Hepatocyte (in vitro differentiated cells): ENCODE results near the gene LSG1. TPM values are rescaled to one million over a fixed set of nuclear protein-coding genes. Genes with fewer than 3 reads are reported as not detected.
"Not testable (repeated sequence)": the region's sequence is repeated elsewhere in the genome, so short reads cannot be mapped to it uniquely, and the experiment has no call there.

Experiments used
- DNase-seq: peaks from one replicate; pipeline ENCODE4 v3.0.0-alpha.2; 2016; ENCODE audit warnings: low spot score
- H2AFZ ChIP-seq: fragments of 200-600 bp; sonication (generic); 2 replicates; pipeline ENCODE4 v1.6.0; 2016; ENCODE audit warnings: antibody characterized with exemption, mild to moderate bottlenecking
- H3K27ac ChIP-seq: fragments of 200-600 bp; sonication (generic); 2 replicates; pipeline ENCODE4 v1.5.1; 2016; ENCODE audit warnings: mild to moderate bottlenecking
- H3K27me3 ChIP-seq: fragments of 200-600 bp; sonication (generic); 2 replicates; pipeline ENCODE4 v1.6.1; 2016
- H3K36me3 ChIP-seq: fragments of 200-600 bp; sonication (generic); replicated peaks from 2 replicates; pipeline ENCODE4 v1.5.1; 2016; ENCODE audit warnings: low read depth; ENCODE audit not compliant: insufficient read depth
- H3K4me1 ChIP-seq: fragments of 200-600 bp; sonication (generic); 2 replicates; pipeline ENCODE4 v1.5.1; 2016; ENCODE audit warnings: mild to moderate bottlenecking, moderate library complexity; ENCODE audit not compliant: insufficient read depth
- H3K4me2 ChIP-seq: fragments of 200-600 bp; sonication (generic); 2 replicates; pipeline ENCODE4 v1.6.0; 2016
- H3K4me3 ChIP-seq: fragments of 200-600 bp; sonication (generic); 2 replicates; pipeline ENCODE4 v1.5.1; 2016; ENCODE audit warnings: mild to moderate bottlenecking
- H3K79me2 ChIP-seq: fragments of 200-600 bp; sonication (generic); 2 replicates; pipeline ENCODE4 v1.6.0; 2017; ENCODE audit warnings: mild to moderate bottlenecking
- H3K9me2 ChIP-seq: fragments of 200-600 bp; sonication (generic); replicated peaks from 2 replicates; pipeline ENCODE4 v1.6.0; 2017; ENCODE audit warnings: mild to moderate bottlenecking; ENCODE audit not compliant: insufficient read depth
- H3K9me3 ChIP-seq: fragments of 200-600 bp; sonication (generic); 2 replicates; pipeline ENCODE4 v1.5.1; 2016; ENCODE audit warnings: low read depth, mild to moderate bottlenecking
- H4K20me1 ChIP-seq: fragments of 200-600 bp; sonication (generic); 2 replicates; pipeline ENCODE4 v1.6.0; 2016; ENCODE audit warnings: mild to moderate bottlenecking; ENCODE audit not compliant: insufficient read depth, poor library complexity, severe bottlenecking
- EZH2 ChIP-seq: fragments of 200-600 bp; sonication (generic); IDR thresholded peaks from 2 replicates; pipeline ENCODE4 v1.6.1; 2016; ENCODE audit warnings: antibody characterized with exemption, mild to moderate bottlenecking, borderline replicate concordance
- EZH2phosphoT487 ChIP-seq: fragments of 200-600 bp; sonication (generic); IDR thresholded peaks from one replicate; pipeline ENCODE4 v1.6.1; 2018; ENCODE audit warnings: antibody characterized with exemption, mild to moderate bottlenecking, low read depth, moderate library complexity; ENCODE audit not compliant: unreplicated experiment, severe bottlenecking
- WGBS: methylation state at CpG from one replicate; pipeline ENCODE4 v1.1.6; 2016; ENCODE audit warnings: low lambda C conversion rate; ENCODE audit errors: missing lambda C conversion rate; 5-methylcytosine and 5-hydroxymethylcytosine counted together
- polyA plus RNA-seq: library from polyadenylated mRNA; unstranded; fragments of >200 nt; fragmentation: Nextera tagmentation; extraction: Ambion mirVana; gene quantifications from 2 replicates; pipeline ENCODE4 v1.2.1, GENCODE V29; 2016
- total RNA-seq: library from RNA; depleted of rRNA; stranded (reverse); fragments of >200 nt; gene quantifications from 2 replicates; pipeline ENCODE4 v1.2.3, GENCODE V29; 2014
- TF ChIP-seq, protein P1 (sequence below): fragments of 200-600 bp; sonication (generic); IDR thresholded peaks from 2 replicates; pipeline ENCODE4 v1.5.1; 2016; ENCODE audit warnings: antibody characterized with exemption, mild to moderate bottlenecking; ENCODE audit not compliant: poor library complexity

LSG1 gene
- total and polyA plus RNA-seq, 2 experiments from 2014 or later: 27.0 to 29.5 TPM

GRCh38 chr3:194631696-194632095, 40.3 kb downstream of the LSG1 start:
- Histone ChIP-seq H3K4me3 (no peak overlapping the region), H3K9me3 (no peaks in the 10 kb centered on the region), H3K79me2 (peaks cover 3% of the 10 kb centered on the region), H3K9me2 (no peaks in the 10 kb centered on the region), H3K27me3 (no peaks in the 10 kb centered on the region), H3K27ac (no peak overlapping the region), H2AFZ (no peak overlapping the region), H3K4me1 (no peaks in the 10 kb centered on the region), H3K36me3 (no peaks in the 10 kb centered on the region), H3K4me2 (no peak overlapping the region), H4K20me1 (no peaks in the 10 kb centered on the region)
- WGBS: 94% methylated on average over 4 of the region's 4 CpGs
- no peak for DNase-seq
- no peak for TF ChIP-seq EZH2
- no peak for TF ChIP-seq EZH2phosphoT487
- TF ChIP-seq, protein P1, sequence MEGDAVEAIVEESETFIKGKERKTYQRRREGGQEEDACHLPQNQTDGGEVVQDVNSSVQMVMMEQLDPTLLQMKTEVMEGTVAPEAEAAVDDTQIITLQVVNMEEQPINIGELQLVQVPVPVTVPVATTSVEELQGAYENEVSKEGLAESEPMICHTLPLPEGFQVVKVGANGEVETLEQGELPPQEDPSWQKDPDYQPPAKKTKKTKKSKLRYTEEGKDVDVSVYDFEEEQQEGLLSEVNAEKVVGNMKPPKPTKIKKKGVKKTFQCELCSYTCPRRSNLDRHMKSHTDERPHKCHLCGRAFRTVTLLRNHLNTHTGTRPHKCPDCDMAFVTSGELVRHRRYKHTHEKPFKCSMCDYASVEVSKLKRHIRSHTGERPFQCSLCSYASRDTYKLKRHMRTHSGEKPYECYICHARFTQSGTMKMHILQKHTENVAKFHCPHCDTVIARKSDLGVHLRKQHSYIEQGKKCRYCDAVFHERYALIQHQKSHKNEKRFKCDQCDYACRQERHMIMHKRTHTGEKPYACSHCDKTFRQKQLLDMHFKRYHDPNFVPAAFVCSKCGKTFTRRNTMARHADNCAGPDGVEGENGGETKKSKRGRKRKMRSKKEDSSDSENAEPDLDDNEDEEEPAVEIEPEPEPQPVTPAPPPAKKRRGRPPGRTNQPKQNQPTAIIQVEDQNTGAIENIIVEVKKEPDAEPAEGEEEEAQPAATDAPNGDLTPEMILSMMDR: no peak

DNA sequence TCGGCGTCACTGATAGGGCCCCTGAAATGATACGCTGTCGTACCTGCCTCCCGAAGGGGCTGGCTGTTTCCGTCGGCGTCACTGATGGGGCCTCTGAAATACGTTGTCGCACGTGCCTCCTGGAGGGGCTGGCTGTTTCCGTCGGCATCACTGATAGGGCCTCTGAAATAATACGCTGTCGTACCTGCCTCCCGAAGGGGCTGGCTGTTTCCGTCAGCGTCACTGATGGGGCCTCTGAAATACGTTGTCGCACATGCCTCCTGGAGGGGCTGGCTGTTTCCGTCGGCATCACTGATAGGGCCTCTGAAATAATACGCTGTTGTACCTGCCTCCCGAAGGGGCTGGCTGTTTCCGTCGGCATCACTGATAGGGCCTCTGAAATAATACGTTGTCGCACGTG, 41.3 kb downstream of the LSG1 start:
- H3K4me3 ChIP-seq, H3K9me2 ChIP-seq: not testable (repeated sequence)
- WGBS: 98% methylated on average over 21 of the region's 29 CpGs

DNA sequence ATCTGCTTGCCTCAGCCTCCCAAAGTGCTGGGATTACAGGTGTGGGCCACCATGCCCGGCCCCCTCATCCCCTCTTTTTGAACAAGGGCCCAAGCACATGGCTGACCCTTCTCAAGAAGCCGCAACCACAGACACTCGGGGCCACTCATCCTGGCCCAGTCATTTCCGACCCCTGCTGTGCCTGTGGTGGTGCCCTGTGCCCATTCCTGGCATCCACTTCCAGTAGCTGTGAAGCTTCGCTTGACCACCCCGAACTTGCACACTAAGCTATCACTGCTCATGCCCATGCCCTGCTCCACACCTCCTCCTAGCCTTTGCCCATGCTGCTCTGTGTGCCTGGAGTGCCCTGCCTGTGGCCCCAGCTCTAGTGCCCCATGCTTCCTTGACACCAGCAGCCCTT, 47.0 kb downstream of the LSG1 start:
- WGBS: 99% methylated on average over 6 of the region's 6 CpGs

More for the DNA sequence above, 41.3 kb downstream of the LSG1 start:
- H3K4me2 ChIP-seq, H3K4me1 ChIP-seq, H3K79me2 ChIP-seq, H3K27ac ChIP-seq, DNase-seq, H3K27me3 ChIP-seq, H4K20me1 ChIP-seq, H3K9me3 ChIP-seq, H2AFZ ChIP-seq, H3K36me3 ChIP-seq: not testable (repeated sequence)

GRCh38 chr3:194623449-194624290, 48.3 kb downstream of the LSG1 start:
- no peak overlapping the region for H2AFZ ChIP-seq
- no peaks in the 10 kb centered on the region for H3K27me3 ChIP-seq
- no peak for DNase-seq
- H3K36me3 ChIP-seq: no peaks in the 10 kb centered on the region
- H3K4me1 ChIP-seq: no peaks in the 10 kb centered on the region
- H3K27ac ChIP-seq: no peak overlapping the region
- TF ChIP-seq, protein P1: no peak
- TF ChIP-seq EZH2phosphoT487: no peak
- H3K79me2 ChIP-seq: no peaks in the 10 kb centered on the region
- no peak overlapping the region for H3K4me2 ChIP-seq
- H4K20me1 ChIP-seq: no peaks in the 10 kb centered on the region
- no peak overlapping the region for H3K4me3 ChIP-seq
- H3K9me3 ChIP-seq: no peaks in the 10 kb centered on the region
- 91% methylated on average over 24 of the region's 25 CpGs for WGBS
- H3K9me2 ChIP-seq: no peaks in the 10 kb centered on the region

More for the DNA sequence above, 47.0 kb downstream of the LSG1 start:
- TF ChIP-seq, protein P1: no peak
- TF ChIP-seq EZH2: no peak
- no peak for TF ChIP-seq EZH2phosphoT487
- H3K79me2 ChIP-seq: no peaks in the 10 kb centered on the region
- H2AFZ ChIP-seq: no peak overlapping the region
- H3K4me3 ChIP-seq: no peak overlapping the region
- H3K4me2 ChIP-seq: no peak overlapping the region
- no peaks in the 10 kb centered on the region for H3K9me3 ChIP-seq
- H3K36me3 ChIP-seq: no peaks in the 10 kb centered on the region
- no peaks in the 10 kb centered on the region for H3K4me1 ChIP-seq
- DNase-seq: no peak
- H3K27ac ChIP-seq: no peak overlapping the region
- H3K9me2 ChIP-seq: no peaks in the 10 kb centered on the region
- H3K27me3 ChIP-seq: no peaks in the 10 kb centered on the region
- H4K20me1 ChIP-seq: no peaks in the 10 kb centered on the region
